ENCODE measurements around the gene GSN. TPM values are rescaled to one million over a fixed set of nuclear protein-coding genes. Genes with fewer than 3 reads are reported as not detected.

GSN gene
- total and polyA plus RNA-seq, 2 donors (not counting 1 experiment from before 2014, with no cell fraction given), result 38.4 to 45.4 TPM

DNA sequence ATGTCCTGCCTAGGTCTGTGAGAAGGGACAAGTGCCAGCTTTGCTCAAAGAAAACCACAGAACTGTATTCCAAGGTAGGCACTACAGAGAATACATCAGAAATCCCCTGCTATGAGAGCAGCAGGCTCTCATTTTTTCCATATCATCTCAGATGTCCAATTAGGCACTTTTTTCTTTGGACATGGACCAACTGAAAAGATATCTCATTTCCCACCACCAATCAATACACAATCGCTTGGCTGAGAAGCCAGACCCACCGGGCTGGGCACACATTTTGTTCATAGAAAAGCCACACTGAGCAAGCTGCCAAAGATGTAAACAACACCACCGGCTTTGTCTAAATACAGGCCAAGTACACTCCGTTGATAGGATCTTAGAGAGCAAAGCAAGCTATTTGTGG lies 76.2 kb downstream of the GSN start:
- Histone ChIP-seq H3K36me3 (replicated peaks in 1 of 2; ENCODE audit: control extremely low read depth in 1 of 2, control insufficient read depth in 1 of 2, extremely low read depth in 1 of 2, insufficient read depth in 2 of 2, low read length in 1 of 2) (peaks cover 0 to 3% of the 10 kb centered on the region in 2 experiments), H3K79me2 (ENCODE audit: control insufficient read depth, insufficient read depth, low read length) (no peaks in the 10 kb centered on the region), H3K9ac (ENCODE audit: low read length) (no peak overlapping the region), H3K4me3 (ENCODE audit: control extremely low read depth in 1 of 5, extremely low read depth in 1 of 5, insufficient read depth in 1 of 5, low read depth in 2 of 5, low read length in 4 of 5) (no peak overlapping the region), H3K27ac (ENCODE audit: low read length in 2 of 2) (no peak overlapping the region), H4K20me1 (ENCODE audit: control insufficient read depth, insufficient read depth, low read length, poor library complexity, severe bottlenecking) (no peaks in the 10 kb centered on the region), H3K4me2 (replicated peaks; ENCODE audit: low read depth, low read length, poor library complexity, severe bottlenecking) (no peak overlapping the region), H2AFZ (ENCODE audit: insufficient read depth, low read depth, low read length, poor library complexity, severe bottlenecking) (no peak overlapping the region), H3K9me3 (ENCODE audit: control extremely low read depth in 1 of 3, control insufficient read depth in 2 of 3, insufficient read depth in 1 of 3, low read length in 2 of 3) (no peaks in the 10 kb centered on the region), H3K27me3 (replicated peaks in 1 of 4; ENCODE audit: control extremely low read depth in 1 of 4, control insufficient read depth in 3 of 4, insufficient read depth in 4 of 4, low read length in 3 of 4) (no peaks in the 10 kb centered on the region), H3K4me1 (ENCODE audit: control insufficient read depth in 2 of 2, insufficient read depth in 2 of 2, low read length in 2 of 2) (no peaks in the 10 kb centered on the region)
- no peak overlapping the region for H3K27ac Mint-ChIP-seq
- intact Hi-C loops (cut with micrococcal nuclease), result no loop called here
- no peaks in the 10 kb centered on the region for H3K9me3 Mint-ChIP-seq (ENCODE audit: insufficient read depth)
- TF ChIP-seq, protein P1, sequence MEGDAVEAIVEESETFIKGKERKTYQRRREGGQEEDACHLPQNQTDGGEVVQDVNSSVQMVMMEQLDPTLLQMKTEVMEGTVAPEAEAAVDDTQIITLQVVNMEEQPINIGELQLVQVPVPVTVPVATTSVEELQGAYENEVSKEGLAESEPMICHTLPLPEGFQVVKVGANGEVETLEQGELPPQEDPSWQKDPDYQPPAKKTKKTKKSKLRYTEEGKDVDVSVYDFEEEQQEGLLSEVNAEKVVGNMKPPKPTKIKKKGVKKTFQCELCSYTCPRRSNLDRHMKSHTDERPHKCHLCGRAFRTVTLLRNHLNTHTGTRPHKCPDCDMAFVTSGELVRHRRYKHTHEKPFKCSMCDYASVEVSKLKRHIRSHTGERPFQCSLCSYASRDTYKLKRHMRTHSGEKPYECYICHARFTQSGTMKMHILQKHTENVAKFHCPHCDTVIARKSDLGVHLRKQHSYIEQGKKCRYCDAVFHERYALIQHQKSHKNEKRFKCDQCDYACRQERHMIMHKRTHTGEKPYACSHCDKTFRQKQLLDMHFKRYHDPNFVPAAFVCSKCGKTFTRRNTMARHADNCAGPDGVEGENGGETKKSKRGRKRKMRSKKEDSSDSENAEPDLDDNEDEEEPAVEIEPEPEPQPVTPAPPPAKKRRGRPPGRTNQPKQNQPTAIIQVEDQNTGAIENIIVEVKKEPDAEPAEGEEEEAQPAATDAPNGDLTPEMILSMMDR (IDR thresholded peaks at IDR 0.05), result no peak
- TF ChIP-seq EZH2 (IDR thresholded peaks at IDR 0.05; ENCODE audit: borderline replicate concordance, insufficient read depth, low read depth, low read length, poor library complexity, severe bottlenecking), result no peak
- ATAC-seq (ENCODE audit: low read depth), result no peak
- H3K27me3 Mint-ChIP-seq, result no peaks in the 10 kb centered on the region
- H3K4me3 Mint-ChIP-seq, result no peak overlapping the region
- H3K4me1 Mint-ChIP-seq, result no peaks in the 10 kb centered on the region
- ChIA-PET POLR2A (no interaction called here), CTCF (interaction anchor here (2.0 kb wide), 1 partner anchor 11 kb away, joined by 5 read pairs; no protein-coding TSS in a partner anchor)
- DNase-seq, result no peak
- 100% methylated on average over 2 of the region's 4 CpGs for WGBS (ENCODE audit: insufficient coverage)

DNA sequence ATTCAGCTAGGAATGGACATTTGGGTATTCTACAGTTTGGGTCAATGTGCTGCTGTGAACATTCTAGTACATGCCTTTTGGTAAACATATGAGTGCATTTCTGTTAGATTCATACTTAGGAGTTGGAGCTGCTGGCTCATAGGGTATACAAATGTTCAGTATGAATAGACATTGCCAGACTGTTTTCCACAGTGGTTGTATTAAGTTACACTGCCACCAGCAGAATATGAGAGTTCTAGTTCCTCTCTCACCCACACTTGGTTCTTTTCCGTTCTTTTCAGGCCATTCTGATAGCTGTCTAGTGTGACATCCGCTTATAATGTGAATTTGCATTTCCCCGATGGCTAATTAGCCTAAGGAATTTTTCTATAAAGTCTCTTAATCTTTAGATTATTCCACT lies 77.1 kb downstream of the GSN start:
- POLR2A ChIA-PET, result no interaction called here
- no peaks in the 10 kb centered on the region for H3K27me3 ChIP-seq (replicated peaks in 1 of 4; ENCODE audit: control extremely low read depth in 1 of 4, control insufficient read depth in 3 of 4, insufficient read depth in 4 of 4, low read length in 3 of 4)
- no peaks in the 10 kb centered on the region for H3K79me2 ChIP-seq (ENCODE audit: control insufficient read depth, insufficient read depth, low read length)
- ATAC-seq (ENCODE audit: low read depth), result no peak
- no peak overlapping the region for H3K9ac ChIP-seq (ENCODE audit: low read length)
- H2AFZ ChIP-seq (ENCODE audit: insufficient read depth, low read depth, low read length, poor library complexity, severe bottlenecking), result no peak overlapping the region
- no peak for DNase-seq
- no peak overlapping the region for H3K4me3 ChIP-seq (ENCODE audit: control extremely low read depth in 1 of 5, extremely low read depth in 1 of 5, insufficient read depth in 1 of 5, low read depth in 2 of 5, low read length in 4 of 5)
- Mint-ChIP-seq H3K9me3 (ENCODE audit: insufficient read depth) (no peaks in the 10 kb centered on the region), H3K4me1 (no peaks in the 10 kb centered on the region), H3K27ac (no peak overlapping the region), H3K4me3 (no peak overlapping the region), H3K27me3 (no peaks in the 10 kb centered on the region)
- H3K4me2 ChIP-seq (replicated peaks; ENCODE audit: low read depth, low read length, poor library complexity, severe bottlenecking), result no peak overlapping the region
- H3K4me1 ChIP-seq (ENCODE audit: control insufficient read depth in 2 of 2, insufficient read depth in 2 of 2, low read length in 2 of 2), result no peaks in the 10 kb centered on the region
- no peak overlapping the region for H3K27ac ChIP-seq (ENCODE audit: low read length in 2 of 2)
- no peaks in the 10 kb centered on the region for H4K20me1 ChIP-seq (ENCODE audit: control insufficient read depth, insufficient read depth, low read length, poor library complexity, severe bottlenecking)
- no peak for TF ChIP-seq EZH2 (IDR thresholded peaks at IDR 0.05; ENCODE audit: borderline replicate concordance, insufficient read depth, low read depth, low read length, poor library complexity, severe bottlenecking)
- TF ChIP-seq, protein P1 (IDR thresholded peaks at IDR 0.05), result no peak
- intact Hi-C loops (cut with micrococcal nuclease), result no loop called here
- WGBS (ENCODE audit: insufficient coverage), result no CpG with 5 or more reads among the region's 3 CpGs
- no peaks in the 10 kb centered on the region for H3K9me3 ChIP-seq (ENCODE audit: control extremely low read depth in 1 of 3, control insufficient read depth in 2 of 3, insufficient read depth in 1 of 3, low read length in 2 of 3)
- CTCF ChIA-PET, result interaction anchor here (1.6 to 2.0 kb wide), 2 partner anchors 10 to 25 kb away, joined by 5 to 9 read pairs; no protein-coding TSS in a partner anchor
- H3K36me3 ChIP-seq (replicated peaks in 1 of 2; ENCODE audit: control extremely low read depth in 1 of 2, control insufficient read depth in 1 of 2, extremely low read depth in 1 of 2, insufficient read depth in 2 of 2, low read length in 1 of 2), result peaks cover 0 to 3% of the 10 kb centered on the region in 2 experiments
